Measurements from ENCODE around the gene NR2F1.
A peak's percentile ranks its signal among the peaks of the same experiment; 100 is the strongest.

NR2F1 gene

GRCh38 chr5:93591323-93591945, 8.4 kb downstream of the NR2F1 start:
- Histone ChIP-seq H3K4me1 (peaks cover 10% of the 10 kb centered on the region), H3K9me3 (no peaks in the 10 kb centered on the region), H3K4me3 (no peak overlapping the region), H3K27me3 (ENCODE audit: low read depth) (no peaks in the 10 kb centered on the region), H3K36me3 (replicated peaks) (peaks cover 12% of the 10 kb centered on the region)
- no peak for DNase-seq (ENCODE audit: low spot score in 2 of 2)
- in situ Hi-C loops (cut with MboI; ENCODE audit: low sequenced_read_pairs) = loop anchor here (10.0 kb wide), 1 partner anchor 203 kb away; no protein-coding TSS in a partner anchor

- H3K36me3 ChIP-seq (replicated peaks) = peaks cover 12% of the 10 kb centered on the region
- peaks cover 4% of the 10 kb centered on the region; the same call in 1 of the 2 replicates for H3K4me1 ChIP-seq
- DNase-seq (ENCODE audit: low spot score in 2 of 2) = no peak
- in situ Hi-C loops (cut with MboI; ENCODE audit: low sequenced_read_pairs) = loop anchor here (10.0 kb wide), 1 partner anchor 202 kb away; no protein-coding TSS in a partner anchor
- no peaks in the 10 kb centered on the region for H3K27me3 ChIP-seq (ENCODE audit: low read depth)
- H3K9me3 ChIP-seq = no peaks in the 10 kb centered on the region
- H3K4me3 ChIP-seq = no peak overlapping the region
These were observed 9.9 kb downstream of the NR2F1 start for GRCh38 chr5:93592883-93593282.

GRCh38 chr5:93593476-93594131, 10.6 kb downstream of the NR2F1 start:
- Histone ChIP-seq H3K36me3 (replicated peaks) (peaks cover 12% of the 10 kb centered on the region), H3K4me1 (peaks cover 4% of the 10 kb centered on the region; the same call in 1 of the 2 replicates), H3K4me3 (no peak overlapping the region), H3K9me3 (no peaks in the 10 kb centered on the region), H3K27me3 (ENCODE audit: low read depth) (no peaks in the 10 kb centered on the region)
- DNase-seq (ENCODE audit: low spot score in 2 of 2) = no peak
- in situ Hi-C loops (cut with MboI; ENCODE audit: low sequenced_read_pairs) = loop anchor here (10.0 kb wide), 1 partner anchor 201 kb away; no protein-coding TSS in a partner anchor

GRCh38 chr5:93594591-93595419, 11.8 kb downstream of the NR2F1 start:
- in situ Hi-C loops (cut with MboI; ENCODE audit: low sequenced_read_pairs) = loop anchor here (10.0 kb wide), 1 partner anchor 200 kb away; no protein-coding TSS in a partner anchor
- H3K4me1 ChIP-seq = peaks cover 8% of the 10 kb centered on the region
- H3K4me3 ChIP-seq = no peak overlapping the region
- no peaks in the 10 kb centered on the region for H3K27me3 ChIP-seq (ENCODE audit: low read depth)
- DNase-seq (ENCODE audit: low spot score in 2 of 2) = no peak
- H3K9me3 ChIP-seq = no peaks in the 10 kb centered on the region
- H3K36me3 ChIP-seq (replicated peaks) = peaks cover 8% of the 10 kb centered on the region

- H3K27me3 ChIP-seq (ENCODE audit: low read depth) = no peaks in the 10 kb centered on the region
- H3K4me1 ChIP-seq = peaks cover 14% of the 10 kb centered on the region
- no peak overlapping the region for H3K4me3 ChIP-seq
- in situ Hi-C loops (cut with MboI; ENCODE audit: low sequenced_read_pairs) = loop anchor here (10.0 kb wide), 1 partner anchor 199 kb away; no protein-coding TSS in a partner anchor
- no peaks in the 10 kb centered on the region for H3K9me3 ChIP-seq
- peaks cover 8% of the 10 kb centered on the region for H3K36me3 ChIP-seq (replicated peaks)
- DNase-seq (ENCODE audit: low spot score in 2 of 2) = no peak
These were observed 12.6 kb downstream of the NR2F1 start for GRCh38 chr5:93595420-93596147.

GRCh38 chr5:93596310-93596675, 13.3 kb downstream of the NR2F1 start:
- in situ Hi-C loops (cut with MboI; ENCODE audit: low sequenced_read_pairs) = loop anchor here (10.0 kb wide), 1 partner anchor 199 kb away; no protein-coding TSS in a partner anchor

GRCh38 chr5:93596676-93597490, 13.9 kb downstream of the NR2F1 start:
- peaks cover 21% of the 10 kb centered on the region for H3K4me1 ChIP-seq
- H3K27me3 ChIP-seq (ENCODE audit: low read depth) = no peaks in the 10 kb centered on the region
- H3K9me3 ChIP-seq = no peaks in the 10 kb centered on the region
- peaks cover 5% of the 10 kb centered on the region for H3K36me3 ChIP-seq (replicated peaks)
- no peak overlapping the region for H3K4me3 ChIP-seq
- no peak for DNase-seq (ENCODE audit: low spot score in 2 of 2)
- in situ Hi-C loops (cut with MboI; ENCODE audit: low sequenced_read_pairs) = loop anchor here (10.0 kb wide), 1 partner anchor 198 kb away; no protein-coding TSS in a partner anchor

More at GRCh38 chr5:93596310-93596675, 13.3 kb downstream of the NR2F1 start:
- DNase-seq (ENCODE audit: low spot score in 2 of 2) = no peak
- H3K4me3 ChIP-seq = no peak overlapping the region
- peaks cover 21% of the 10 kb centered on the region for H3K4me1 ChIP-seq
- H3K36me3 ChIP-seq (replicated peaks) = peaks cover 5% of the 10 kb centered on the region
- no peaks in the 10 kb centered on the region for H3K9me3 ChIP-seq
- no peaks in the 10 kb centered on the region for H3K27me3 ChIP-seq (ENCODE audit: low read depth)

- Histone ChIP-seq H3K36me3 (replicated peaks) (peaks cover 5% of the 10 kb centered on the region), H3K4me1 (peaks cover 21% of the 10 kb centered on the region), H3K4me3 (no peak overlapping the region), H3K9me3 (no peaks in the 10 kb centered on the region), H3K27me3 (ENCODE audit: low read depth) (no peaks in the 10 kb centered on the region)
- DNase-seq (ENCODE audit: low spot score in 2 of 2) = no peak
- in situ Hi-C loops (cut with MboI; ENCODE audit: low sequenced_read_pairs) = loop anchor here (10.0 kb wide), 1 partner anchor 196 kb away; no protein-coding TSS in a partner anchor
These were observed 15.3 kb downstream of the NR2F1 start for GRCh38 chr5:93598091-93599000.

GRCh38 chr5:93599001-93599379, 16.0 kb downstream of the NR2F1 start:
- in situ Hi-C loops (cut with MboI; ENCODE audit: low sequenced_read_pairs) = loop anchor here (10.0 kb wide), 1 partner anchor 196 kb away; no protein-coding TSS in a partner anchor

GRCh38 chr5:93599399-93600120, 16.5 kb downstream of the NR2F1 start:
- H3K4me3 ChIP-seq = no peak overlapping the region
- H3K4me1 ChIP-seq = peaks cover 21% of the 10 kb centered on the region
- H3K9me3 ChIP-seq = no peaks in the 10 kb centered on the region
- no peak for DNase-seq (ENCODE audit: low spot score in 2 of 2)
- in situ Hi-C loops (cut with MboI; ENCODE audit: low sequenced_read_pairs) = loop anchor here (10.0 kb wide), 1 partner anchor 195 kb away; no protein-coding TSS in a partner anchor
- no peaks in the 10 kb centered on the region for H3K27me3 ChIP-seq (ENCODE audit: low read depth)
- H3K36me3 ChIP-seq (replicated peaks) = no peaks in the 10 kb centered on the region

More at GRCh38 chr5:93599001-93599379, 16.0 kb downstream of the NR2F1 start:
- no peaks in the 10 kb centered on the region for H3K27me3 ChIP-seq (ENCODE audit: low read depth)
- peaks cover 21% of the 10 kb centered on the region for H3K4me1 ChIP-seq
- H3K36me3 ChIP-seq (replicated peaks) = peaks cover 4% of the 10 kb centered on the region
- H3K9me3 ChIP-seq = no peaks in the 10 kb centered on the region
- H3K4me3 ChIP-seq = no peak overlapping the region
- no peak for DNase-seq (ENCODE audit: low spot score in 2 of 2)

- H3K27me3 ChIP-seq (ENCODE audit: low read depth) = peaks cover 2% of the 10 kb centered on the region
- H3K9me3 ChIP-seq = no peaks in the 10 kb centered on the region
- no peaks in the 10 kb centered on the region for H3K36me3 ChIP-seq (replicated peaks)
- in situ Hi-C loops (cut with MboI; ENCODE audit: low sequenced_read_pairs) = no loop called here
- peak; percentile 51 to 78 for DNase-seq (ENCODE audit: low spot score in 2 of 2)
- peaks cover 21% of the 10 kb centered on the region for H3K4me1 ChIP-seq
- H3K4me3 ChIP-seq = no peak overlapping the region
These were observed 17.5 kb downstream of the NR2F1 start for GRCh38 chr5:93600409-93601070.
